ENCODE results near the gene MAP3K19.

GRCh38 chr2:134973241-134974138 lies 73.8 kb downstream of the MAP3K19 start:
- TF ChIP-seq, protein P1, sequence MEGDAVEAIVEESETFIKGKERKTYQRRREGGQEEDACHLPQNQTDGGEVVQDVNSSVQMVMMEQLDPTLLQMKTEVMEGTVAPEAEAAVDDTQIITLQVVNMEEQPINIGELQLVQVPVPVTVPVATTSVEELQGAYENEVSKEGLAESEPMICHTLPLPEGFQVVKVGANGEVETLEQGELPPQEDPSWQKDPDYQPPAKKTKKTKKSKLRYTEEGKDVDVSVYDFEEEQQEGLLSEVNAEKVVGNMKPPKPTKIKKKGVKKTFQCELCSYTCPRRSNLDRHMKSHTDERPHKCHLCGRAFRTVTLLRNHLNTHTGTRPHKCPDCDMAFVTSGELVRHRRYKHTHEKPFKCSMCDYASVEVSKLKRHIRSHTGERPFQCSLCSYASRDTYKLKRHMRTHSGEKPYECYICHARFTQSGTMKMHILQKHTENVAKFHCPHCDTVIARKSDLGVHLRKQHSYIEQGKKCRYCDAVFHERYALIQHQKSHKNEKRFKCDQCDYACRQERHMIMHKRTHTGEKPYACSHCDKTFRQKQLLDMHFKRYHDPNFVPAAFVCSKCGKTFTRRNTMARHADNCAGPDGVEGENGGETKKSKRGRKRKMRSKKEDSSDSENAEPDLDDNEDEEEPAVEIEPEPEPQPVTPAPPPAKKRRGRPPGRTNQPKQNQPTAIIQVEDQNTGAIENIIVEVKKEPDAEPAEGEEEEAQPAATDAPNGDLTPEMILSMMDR (IDR thresholded peaks at IDR 0.05; ENCODE audit: borderline replicate concordance, extremely low read depth, low read length, poor library complexity, severe bottlenecking) = no peak
- TF ChIP-seq EZH2 (IDR thresholded peaks at IDR 0.05; ENCODE audit: borderline replicate concordance, low read depth, low read length, severe bottlenecking) = no peak

Data from DND-41 (cell line).